ENCODE measurements around the gene ITGA3.

DNA sequence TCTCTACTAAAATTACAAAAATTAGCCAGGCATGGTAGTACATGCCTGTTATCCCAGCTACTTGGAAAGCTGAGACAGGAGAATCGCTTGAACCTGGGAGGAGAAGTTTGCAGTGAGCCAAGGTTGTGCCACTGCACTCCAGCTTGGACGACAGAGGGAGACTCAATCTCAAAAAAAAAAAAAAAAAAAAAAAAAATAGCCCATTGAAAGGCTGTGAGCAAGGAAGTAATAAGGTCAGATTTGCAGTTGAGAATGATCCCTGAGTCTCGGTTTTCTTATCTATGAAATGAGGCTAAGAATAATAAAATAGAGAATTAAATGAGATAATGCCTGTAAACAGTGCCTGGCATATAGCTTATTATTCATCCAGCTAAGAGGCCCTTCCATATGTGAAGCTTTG, 37.9 kb downstream of the ITGA3 start:
- TF ChIP-seq SPI1 (IDR thresholded peaks at IDR 0.05; ENCODE audit: low read depth, low read length): no peak
- no peak for TF ChIP-seq POLR2AphosphoS5 (IDR thresholded peaks at IDR 0.05; ENCODE audit: low read depth, low read length)
- TF ChIP-seq POLR2A (IDR thresholded peaks at IDR 0.05; ENCODE audit: low read depth, low read length): no peak
- no peak for TF ChIP-seq TAF1 (IDR thresholded peaks at IDR 0.05; ENCODE audit: low read depth, low read length)
- TF ChIP-seq PAX5 (IDR thresholded peaks at IDR 0.05; ENCODE audit: insufficient read depth, low read length, severe bottlenecking): no peak

Measured in GM12891 (cell line).